HG03469 (cell line): ENCODE data around the gene PFN1.

ENCODE experiments used
- ATAC-seq: cut with Tn5 transposase; IDR thresholded peaks from one replicate; pipeline ENCODE4 v1.9.1; 2021; ENCODE audit warnings: mild to moderate bottlenecking, moderate library complexity, moderate number of reproducible peaks; ENCODE audit not compliant: unreplicated experiment

The PFN1 gene

DNA sequence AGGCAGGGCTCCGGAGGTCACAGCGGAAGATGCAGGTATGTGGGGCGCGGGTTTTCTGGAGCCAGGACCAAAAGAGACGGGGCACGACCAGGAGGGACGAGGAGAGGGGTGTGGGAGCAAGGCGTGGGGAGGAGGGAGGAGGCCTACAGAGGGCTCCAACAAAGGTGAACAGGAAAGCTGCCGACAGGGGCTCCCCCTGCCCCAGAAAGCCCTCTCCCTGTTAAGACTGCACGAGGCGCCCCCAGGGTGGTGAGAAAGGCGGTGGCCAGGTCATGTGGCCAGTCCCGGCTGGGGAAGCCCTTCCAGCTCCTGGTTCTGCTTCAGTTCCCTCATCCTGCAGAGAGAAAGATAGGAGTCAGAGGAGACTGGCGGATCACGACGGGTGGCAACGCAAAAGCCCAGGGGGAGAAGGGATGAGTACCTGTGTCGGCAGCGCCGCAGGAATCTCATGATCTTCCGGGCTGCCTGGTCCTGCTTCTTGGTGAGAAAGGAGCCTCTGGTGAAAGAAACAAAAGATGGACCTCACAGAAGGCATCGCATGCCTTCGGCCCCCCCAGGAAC, 20.2 kb upstream of the PFN1 start:
- no peak for ATAC-seq

DNA sequence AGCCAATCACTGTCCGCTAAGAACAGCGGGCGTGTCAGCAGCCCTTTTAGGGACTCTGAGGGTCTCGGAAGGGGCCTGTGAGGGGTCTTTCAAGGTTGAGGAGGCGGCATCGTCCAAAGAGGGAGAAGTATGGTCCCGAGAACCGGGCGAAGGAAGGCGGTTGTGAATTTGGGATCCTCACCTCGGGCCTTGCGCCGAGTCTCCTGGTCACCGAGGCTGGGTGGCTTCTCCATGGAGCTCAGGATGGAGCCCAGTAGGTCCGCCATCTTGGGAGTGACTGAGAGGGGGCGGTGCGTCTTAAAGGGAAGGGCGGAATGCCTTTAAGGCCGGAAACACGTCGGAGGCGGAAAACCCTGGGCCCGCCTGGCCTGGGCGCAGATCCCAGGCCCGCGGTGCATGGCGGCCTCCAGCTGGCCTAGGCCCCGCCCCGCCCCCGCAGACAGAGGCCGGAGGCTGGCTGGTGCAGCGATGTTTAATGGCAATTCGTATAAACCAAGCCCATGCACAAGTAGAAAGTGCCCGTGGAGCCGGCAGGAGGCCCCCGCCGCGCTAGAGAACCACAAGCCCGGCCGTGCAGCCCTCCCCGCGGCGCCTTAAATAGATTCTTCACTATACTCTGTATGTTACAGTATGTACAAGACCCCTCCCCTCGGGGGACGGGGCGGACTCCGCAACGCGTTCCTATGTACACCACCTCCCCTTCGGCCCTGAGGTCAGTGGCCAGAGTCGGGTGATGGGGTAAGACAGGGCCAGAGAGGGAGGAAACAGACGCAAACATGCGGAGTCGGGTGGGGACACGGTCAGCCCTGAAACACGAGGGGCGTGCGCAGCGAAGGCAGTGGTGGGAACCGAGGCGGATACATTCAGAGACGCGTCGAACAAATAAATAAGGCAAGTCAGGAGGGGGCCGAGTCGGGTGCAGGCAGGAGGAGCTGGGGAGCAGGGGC, 19.5 kb upstream of the PFN1 start, which contains the start of gene SPAG7:
TSS of gene SPAG7 (minus strand) at position 279 of the 947 bp plus-strand sequence. CDS start at position 266, 13 bp downstream.
- peak; percentile 32 for ATAC-seq

DNA sequence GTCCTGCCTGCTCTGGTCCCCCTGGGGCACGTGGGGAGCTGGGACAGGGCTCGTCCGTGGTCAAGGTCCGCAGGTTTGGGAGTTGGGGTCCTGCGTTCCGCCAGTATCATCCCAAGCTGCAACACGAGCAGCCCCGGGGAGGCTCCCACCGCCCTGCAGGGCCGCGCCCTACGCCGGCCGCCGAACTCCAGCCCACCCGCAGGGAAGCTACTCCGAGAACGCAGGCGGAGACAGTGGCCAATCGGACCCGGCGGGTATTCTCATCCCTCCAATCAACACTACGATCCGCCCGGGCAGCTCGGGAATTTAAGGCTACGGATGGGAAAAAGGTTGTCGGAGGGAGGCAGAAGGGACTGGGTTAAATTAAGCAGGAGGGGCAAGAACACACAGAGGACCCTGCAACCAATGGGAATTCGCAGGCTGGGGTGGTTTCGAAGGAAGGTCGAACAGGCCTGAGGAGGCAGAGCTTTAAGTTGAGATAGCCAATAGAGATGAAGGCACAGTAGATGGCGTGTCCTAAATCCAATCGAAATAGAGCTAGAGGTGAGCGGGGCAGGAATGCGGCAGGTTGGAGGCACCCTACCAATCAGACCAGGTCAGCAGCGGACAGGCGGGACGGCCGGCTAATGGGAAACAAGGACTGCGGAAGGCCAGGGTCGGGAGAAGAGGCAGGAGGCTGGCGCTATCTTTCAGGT, 18.7 kb upstream of the PFN1 start:
- peak; percentile 67 for ATAC-seq

DNA sequence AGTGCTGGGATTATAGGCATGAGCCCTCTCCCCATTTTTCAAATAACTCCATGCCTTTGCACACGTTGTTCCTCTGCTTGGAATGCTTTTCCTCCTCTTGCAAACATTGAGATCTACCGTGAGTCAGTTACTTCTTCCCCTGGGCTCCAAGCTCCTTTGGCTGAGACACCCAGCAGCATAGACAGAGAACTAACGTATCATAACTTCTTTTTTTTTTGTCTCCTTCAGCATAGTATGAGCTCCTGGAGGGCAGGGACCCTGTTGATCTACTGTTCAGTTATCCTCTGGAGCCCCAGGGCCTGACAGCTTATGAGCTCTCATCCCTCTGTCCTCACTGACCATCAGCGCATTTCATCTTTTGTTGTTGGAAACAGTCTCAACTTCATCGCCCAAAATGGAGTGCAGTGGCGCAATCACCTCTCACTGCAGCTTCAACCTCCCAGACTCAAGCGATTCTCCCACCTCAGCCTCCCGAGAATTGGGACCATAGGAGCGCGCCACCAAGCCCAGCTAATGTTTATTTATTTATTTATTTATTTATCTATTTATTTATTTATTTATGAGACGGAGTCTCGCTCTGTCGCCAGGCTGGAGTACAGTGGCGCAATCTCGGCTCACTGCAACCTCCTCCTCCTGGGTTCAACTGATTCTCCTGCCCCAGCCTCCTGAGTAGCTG, 17.1 kb upstream of the PFN1 start:
- ATAC-seq, result no peak

DNA sequence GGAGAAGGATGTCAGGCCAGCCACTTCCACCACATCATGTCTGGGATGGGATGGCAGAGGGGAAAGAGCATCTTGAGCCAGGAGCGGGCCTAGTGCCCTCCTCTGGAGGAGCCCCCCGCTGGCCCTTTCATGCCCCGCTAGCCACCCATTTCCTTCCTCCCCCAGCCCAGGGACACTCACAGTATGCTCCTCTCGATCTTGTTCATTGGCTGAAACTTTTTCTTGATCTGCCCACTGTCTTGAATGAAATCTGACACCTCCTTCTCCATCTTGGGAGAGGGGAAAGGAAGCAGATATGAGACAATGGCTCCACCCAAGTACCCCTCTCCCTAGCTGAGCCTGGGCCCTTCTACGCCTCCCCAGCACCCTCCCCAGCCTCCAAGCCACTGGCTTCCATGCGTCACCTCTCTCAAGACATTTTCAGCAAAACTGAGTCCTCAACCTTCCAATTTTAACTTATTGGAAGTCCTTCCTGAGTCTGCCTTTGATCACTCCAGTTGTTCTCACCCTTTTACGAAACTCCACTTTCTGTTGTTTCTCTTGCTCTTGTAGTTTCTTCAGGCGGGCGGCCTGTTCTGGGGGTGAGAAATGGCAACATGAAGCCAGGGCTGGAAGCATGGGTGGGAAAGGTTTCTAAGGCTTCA, 12.1 kb upstream of the PFN1 start:
- ATAC-seq, result no peak

DNA sequence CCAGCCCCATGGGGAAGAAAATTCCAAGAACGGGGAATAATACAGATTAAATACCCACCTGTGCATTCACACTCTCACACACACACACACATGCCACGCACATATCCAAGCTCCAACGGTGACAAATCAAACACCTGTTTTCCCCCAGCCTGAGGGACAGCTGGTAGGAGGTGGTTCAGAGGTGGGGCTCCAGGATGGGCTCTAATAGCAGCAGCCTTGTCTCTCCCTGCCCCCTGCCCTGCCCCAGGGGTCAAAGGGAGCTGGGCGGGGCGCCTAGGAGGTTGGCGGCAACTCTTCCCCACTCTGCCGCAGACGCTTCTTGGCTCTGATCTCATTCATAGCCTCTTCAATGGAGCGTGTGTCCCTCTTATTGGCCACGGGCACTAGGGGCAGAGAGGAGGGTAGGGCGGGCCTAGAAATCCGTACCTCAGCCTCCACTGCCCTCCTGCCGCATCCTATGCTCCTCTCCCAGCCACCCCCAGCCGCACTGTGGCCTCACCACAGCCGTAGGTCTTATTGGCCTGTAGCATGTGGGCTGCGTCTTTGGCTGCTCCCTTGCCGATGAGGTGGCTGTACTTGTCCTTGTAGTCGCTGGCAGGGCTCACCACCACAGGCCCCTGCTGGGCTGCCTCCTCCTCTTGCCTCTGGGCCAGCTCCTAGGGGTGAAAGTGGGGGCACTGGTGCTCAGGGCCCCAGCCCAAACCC, 11.1 kb upstream of the PFN1 start:
- no peak for ATAC-seq

DNA sequence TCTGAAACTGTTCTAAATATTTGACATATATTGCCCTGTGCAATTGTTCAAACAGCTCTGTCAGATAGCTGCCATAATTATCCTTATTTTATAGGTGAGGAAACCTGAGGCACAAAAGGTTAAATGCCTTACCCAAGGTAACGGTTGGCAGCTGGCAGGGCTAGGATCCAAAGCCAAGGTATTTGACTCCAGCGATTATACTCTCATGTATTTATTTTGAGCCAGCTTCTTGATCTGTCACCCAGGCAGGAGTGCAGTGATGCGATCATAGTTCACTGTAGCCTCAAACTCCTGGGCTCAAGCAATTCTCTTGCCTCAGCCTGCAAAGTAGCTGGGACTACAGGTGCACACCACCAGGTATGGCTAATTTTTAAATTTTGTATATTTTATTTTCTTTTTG, 9.8 kb upstream of the PFN1 start:
- no peak for ATAC-seq

DNA sequence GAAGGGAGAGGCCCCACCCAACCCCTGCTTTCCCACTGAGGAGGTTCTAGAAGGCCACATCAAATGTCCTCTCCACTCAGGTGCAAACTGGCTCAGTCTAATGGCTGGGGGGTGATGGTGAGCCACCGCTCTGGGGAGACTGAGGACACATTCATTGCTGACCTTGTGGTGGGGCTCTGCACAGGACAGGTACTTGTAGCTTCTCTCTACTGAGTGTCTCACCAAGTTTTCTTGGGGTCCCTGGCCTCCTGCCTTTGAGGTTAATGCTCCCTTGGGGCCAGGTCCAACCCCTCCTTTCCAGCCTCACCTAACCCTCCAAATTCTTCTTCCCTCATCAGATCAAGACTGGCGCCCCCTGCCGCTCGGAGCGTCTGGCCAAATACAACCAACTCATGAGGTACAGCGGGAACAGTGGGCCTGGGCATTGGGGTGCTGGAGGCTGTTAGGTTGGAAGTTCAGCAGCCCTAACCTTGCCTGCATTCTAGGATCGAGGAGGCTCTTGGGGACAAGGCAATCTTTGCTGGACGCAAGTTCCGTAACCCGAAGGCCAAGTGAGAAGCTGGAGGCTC, 8.2 kb upstream of the PFN1 start:
- no peak for ATAC-seq

DNA sequence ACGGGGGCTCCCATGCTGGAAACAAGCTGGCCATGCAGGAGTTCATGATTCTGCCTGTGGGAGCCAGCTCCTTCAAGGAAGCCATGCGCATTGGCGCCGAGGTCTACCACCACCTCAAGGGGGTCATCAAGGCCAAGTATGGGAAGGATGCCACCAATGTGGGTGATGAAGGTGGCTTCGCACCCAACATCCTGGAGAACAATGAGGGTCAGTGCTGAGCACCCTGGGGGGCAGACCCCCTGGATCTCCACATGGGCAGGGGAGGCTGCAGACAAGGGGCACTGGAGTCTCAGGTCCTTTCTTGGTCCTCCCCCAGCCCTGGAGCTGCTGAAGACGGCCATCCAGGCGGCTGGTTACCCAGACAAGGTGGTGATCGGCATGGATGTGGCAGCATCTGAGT, 6.8 kb upstream of the PFN1 start:
- ATAC-seq, result no peak

DNA sequence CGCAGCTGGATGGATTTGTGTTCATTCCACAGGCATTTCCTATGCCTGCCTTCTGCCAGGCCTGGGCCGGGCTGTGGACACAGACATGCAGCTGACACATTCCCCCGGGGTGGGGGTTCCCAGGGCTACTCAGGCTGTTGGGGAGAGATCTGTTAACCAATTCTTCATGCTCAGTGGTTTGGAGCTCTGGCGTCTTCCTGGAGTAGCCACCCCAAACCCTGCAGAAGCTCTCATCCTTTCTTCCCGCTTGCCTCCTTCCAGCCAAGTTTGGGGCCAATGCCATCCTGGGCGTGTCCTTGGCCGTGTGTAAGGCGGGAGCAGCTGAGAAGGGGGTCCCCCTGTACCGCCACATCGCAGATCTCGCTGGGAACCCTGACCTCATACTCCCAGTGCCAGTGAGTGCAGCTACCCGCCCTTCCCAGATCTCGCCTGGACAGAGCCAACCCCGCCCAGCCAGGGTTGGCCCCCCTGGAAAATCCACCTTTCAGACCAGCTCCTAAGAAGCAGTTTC, 5.2 kb upstream of the PFN1 start:
- ATAC-seq, result no peak

DNA sequence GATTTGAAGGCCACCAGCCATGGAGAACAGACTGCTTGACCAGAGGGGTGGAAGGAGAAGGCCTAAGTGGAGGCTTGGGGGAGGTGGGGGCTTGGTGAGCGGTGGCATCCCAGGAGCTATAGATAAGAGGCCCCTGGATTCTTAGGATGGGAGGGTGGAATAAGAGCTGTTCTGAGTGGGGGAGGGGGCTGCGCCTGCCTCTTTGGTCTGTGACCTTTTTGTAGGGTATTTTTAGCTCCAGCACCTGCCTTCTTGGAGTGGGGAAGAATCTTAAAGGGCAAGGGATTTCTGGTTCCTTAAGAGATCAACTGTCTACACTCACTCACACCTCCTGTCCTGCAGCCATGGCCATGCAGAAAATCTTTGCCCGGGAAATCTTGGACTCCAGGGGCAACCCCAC, 3.2 kb upstream of the PFN1 start:
- ATAC-seq, result no peak

DNA sequence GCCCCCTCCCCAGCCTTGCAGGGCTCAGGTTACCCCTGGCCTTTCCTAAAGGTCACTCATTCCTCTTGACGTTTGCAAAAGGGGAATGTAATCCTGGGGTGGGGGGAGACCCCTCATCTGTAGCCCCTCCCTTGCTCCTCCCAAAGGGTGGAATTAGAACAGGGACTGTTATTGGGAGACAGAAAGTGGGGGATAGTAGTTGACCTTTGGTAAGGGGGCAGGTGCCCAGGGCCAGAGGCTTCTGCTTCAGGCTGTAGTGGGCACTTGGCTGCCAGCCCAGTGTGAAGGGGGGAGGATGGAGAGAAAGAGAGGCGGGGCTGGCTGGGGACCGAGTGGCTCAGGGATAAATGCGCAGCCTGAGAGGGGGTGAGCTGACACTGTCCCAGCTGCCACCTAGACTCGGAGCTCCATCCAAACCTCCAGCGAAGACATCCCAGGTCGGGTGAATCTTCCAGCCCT, 2.4 kb upstream of the PFN1 start, which contains the start of gene ENO3:
TSS of gene ENO3 (plus strand) at position 374 of the 459 bp plus-strand sequence. CDS start 711 bp downstream, outside the sequence.
- ATAC-seq, result no peak

DNA sequence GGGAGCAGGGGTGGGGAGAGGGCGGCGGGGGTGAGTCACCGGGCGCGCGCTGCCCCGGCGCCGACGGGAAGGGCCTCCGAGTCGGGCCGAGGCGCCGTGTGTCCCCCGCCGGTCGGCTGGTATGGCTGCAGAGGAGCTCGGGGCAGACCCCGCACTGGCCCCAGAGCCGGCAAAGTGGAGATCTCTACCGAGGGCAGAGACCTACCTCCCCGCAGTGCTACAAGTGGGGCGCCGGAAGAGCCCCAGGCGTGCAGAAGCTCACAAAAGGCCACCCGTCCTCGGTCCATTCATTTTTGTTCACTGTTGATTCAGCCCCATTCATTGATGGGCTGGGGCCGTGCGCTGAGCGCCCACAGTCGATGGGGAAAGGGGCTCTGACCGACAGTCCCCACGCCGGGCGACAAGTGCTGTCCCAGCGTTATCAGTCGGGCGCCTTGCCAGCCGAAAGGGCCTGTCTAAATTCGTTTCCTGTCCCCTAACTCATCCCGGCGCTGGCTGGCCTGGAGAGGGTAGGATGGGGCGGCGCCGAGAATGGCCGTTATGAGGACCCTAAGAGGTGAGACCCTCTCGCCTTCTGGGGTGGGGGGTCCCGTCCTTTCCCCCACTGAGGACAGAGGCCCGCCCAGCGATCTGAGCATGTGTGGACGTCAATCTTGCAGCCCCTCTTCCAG, 1.9 kb upstream of the PFN1 start:
- ATAC-seq, result no peak

DNA sequence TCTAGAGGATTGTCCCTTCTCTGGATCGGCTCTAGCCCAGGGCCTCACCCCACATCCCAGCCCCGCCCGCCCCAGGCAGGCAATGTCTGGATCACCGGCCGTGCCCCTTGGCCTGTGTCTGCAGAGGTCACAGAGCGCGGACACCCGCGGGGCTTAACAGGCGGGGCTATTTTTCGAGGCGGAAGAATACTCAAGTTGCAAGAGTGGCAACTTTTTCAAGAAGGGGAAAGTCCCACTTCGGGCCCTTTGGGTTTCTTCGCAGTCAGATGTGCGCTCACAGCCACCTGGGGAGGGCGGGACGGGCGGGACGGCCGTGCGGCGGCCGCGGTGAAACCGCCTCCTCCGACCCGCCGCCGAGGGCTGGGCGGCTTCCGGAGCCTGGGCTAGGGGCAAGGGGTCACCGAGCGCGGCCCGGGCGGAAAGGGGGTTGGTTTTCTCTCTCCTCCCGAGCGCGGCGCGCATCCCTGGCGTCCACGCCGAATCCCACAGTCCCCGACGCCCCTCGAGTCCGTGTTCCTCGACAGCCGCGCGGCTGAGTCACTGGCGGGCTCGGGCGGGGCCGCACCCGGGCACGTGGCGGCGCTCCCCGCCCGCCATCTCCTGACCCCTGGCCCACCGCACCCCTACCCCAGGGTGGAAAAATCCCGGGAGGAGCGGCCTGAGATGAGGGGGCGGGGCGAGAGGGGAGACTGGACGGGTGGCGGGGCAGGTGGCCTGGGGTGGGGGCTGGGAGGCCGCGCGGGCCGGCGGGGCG, 1.2 kb upstream of the PFN1 start:
- ATAC-seq, result no peak

DNA sequence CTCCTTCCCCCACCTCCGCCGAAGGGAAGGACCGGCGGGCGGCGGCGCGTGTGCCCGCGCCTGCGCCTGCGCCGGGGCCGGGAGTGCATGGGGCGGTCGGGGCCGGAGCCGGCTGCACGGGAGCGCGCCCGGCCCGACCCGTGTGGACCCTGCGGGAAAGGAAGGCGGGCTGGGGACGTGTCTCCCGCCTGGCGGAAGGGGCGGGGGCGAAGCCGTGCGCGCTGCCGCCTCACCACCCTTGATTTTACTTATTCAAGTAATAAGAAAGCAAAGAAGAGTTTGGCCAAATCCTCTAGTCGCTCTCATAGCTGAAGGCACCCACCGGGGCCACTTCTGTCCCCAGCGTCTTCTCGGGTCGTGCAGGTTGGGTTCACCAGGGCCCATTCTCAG, 596 bp upstream of the PFN1 start:
- ATAC-seq, result no peak

DNA sequence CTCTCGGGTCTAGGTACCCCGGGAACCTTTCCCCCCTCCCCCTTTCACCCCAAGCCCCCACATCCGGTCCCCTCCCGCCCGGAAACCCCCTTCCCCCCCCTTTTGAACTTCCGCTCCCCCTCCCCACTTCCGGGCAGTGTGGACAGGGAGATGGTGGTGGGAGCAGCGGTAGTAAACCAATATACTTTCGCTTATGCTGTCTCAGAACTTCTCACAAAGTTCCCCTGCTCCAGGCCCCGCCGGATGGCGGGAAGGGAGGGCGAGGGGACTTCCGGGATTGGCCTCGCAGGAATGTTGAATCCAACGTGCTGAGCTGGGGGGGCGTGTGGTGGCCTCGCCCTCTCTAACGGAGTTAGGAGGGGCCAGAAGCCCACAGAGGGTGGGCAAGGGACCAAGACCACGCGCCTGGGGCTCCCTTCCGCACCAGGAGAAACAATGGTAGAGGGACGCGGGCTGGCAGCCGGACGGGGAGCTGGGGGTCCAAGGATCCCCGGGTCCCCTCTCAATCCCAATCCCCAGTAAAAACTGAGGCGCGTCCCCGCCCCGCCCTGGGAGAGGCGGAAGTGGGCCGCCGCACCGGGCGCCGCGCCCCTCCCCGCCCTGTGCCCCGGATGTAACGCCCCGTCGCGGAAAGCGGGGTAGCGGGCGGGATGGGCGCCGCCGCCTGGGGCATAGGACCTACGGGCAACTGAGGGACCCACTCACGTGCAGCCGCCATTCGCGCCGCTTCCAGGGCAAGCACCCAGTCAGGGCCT, 742 bp downstream of the PFN1 start:
- ATAC-seq, result no peak

DNA sequence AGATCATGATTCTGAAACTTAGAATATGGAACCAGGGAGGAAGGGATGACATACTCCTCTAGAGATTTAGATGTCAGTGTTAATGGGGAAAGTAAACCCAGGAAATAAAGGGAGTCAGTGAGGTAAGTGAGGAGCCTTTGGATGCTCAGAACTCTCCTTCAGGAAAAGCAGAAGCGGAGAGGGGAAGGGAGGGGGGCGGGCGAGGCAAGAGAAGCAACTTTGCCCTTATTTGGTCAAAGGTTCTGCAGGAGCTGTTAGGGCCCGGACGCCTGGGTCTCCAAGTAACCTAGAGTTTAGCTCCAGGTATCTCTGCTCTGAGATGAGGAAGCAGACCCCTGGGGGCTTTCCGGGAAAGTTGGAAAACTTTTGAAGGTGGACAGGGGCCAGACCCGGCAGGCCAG, 1.3 kb downstream of the PFN1 start:
- ATAC-seq, result no peak
